Measurements from ENCODE around the gene CPED1. TPM values are rescaled to one million over a fixed set of nuclear protein-coding genes. Genes with fewer than 3 reads are reported as not detected.

CPED1 gene
- total RNA-seq, 1 experiment from 2014 or later: 1.8 TPM

DNA sequence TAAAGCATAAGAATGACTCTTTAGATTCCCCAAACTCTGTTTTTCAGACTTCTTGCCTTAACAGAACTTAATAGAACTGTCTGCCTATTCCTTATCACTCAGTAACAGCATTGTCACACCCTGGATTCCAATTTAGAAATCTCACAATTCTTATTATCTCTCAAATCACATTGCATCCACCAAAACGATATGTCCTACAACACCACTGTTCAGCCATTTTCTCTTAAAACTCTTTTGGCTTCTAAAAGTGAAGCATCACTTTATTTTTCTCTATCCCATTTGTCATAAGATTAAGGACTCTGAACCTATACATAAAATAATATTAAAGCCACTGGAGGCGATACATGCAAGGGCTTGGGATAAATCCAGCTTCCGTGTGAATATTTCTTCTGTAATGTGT lies 1.2 kb upstream of the CPED1 start:
- Histone ChIP-seq H3K27ac (ENCODE audit: low read length) (no peak overlapping the region), H3K36me3 (ENCODE audit: low read depth, low read length) (no peaks in the 10 kb centered on the region; the same call in 1 of the 2 replicates), H3K4me1 (ENCODE audit: insufficient read depth, low read length) (peaks cover 40% of the 10 kb centered on the region), H3F3A (ENCODE audit: low read length, unreplicated experiment) (no peaks in the 10 kb centered on the region), H4K20me1 (ENCODE audit: low read length) (no peaks in the 10 kb centered on the region), H3K9ac (ENCODE audit: low read length) (no peak overlapping the region), H2AFZ (ENCODE audit: low read length) (peak overlapping the region; percentile 26; the same call in 1 of the 2 replicates), H3K4me3 (ENCODE audit: low read length) (peak overlapping the region; percentile 67; the same call in 1 of the 2 replicates), H3K27me3 (ENCODE audit: low read length) (no peaks in the 10 kb centered on the region), H3K79me2 (ENCODE audit: low read length) (no peaks in the 10 kb centered on the region), H3K4me2 (ENCODE audit: low read length) (peak overlapping the region; percentile 95; the same call in 1 of the 2 replicates), H3K9me3 (ENCODE audit: low read length) (no peaks in the 10 kb centered on the region), H3K9me2 (replicated peaks; ENCODE audit: low read length) (no peaks in the 10 kb centered on the region)
- no peak for ATAC-seq
- ChIA-PET CTCF (interaction anchor here (0.9 to 2.1 kb wide), 3 partner anchors 92 to 96 kb away, joined by 3 to 7 read pairs (median 3); no protein-coding TSS in a partner anchor), POLR2A (ENCODE audit: unreplicated experiment) (no interaction called here)
- BruUV-seq (replicated peaks): no TSS peak
- TF ChIP-seq EZH2phosphoT487 (IDR thresholded peaks at IDR 0.05; ENCODE audit: borderline replicate concordance, low read length): no peak
- no peak for TF ChIP-seq CTCF (conservative IDR thresholded peaks at IDR 0.05; ENCODE audit: low read depth, low read length)
- no peak for TF ChIP-seq EZH2 (IDR thresholded peaks at IDR 0.05; ENCODE audit: low read length, unreplicated experiment)
- intact Hi-C loops (cut with micrococcal nuclease): loop anchor here (1.0 to 10.0 kb wide), 4 partner anchors 94 to 348 kb away; no protein-coding TSS in a partner anchor
- no peak for DNase-seq

DNA sequence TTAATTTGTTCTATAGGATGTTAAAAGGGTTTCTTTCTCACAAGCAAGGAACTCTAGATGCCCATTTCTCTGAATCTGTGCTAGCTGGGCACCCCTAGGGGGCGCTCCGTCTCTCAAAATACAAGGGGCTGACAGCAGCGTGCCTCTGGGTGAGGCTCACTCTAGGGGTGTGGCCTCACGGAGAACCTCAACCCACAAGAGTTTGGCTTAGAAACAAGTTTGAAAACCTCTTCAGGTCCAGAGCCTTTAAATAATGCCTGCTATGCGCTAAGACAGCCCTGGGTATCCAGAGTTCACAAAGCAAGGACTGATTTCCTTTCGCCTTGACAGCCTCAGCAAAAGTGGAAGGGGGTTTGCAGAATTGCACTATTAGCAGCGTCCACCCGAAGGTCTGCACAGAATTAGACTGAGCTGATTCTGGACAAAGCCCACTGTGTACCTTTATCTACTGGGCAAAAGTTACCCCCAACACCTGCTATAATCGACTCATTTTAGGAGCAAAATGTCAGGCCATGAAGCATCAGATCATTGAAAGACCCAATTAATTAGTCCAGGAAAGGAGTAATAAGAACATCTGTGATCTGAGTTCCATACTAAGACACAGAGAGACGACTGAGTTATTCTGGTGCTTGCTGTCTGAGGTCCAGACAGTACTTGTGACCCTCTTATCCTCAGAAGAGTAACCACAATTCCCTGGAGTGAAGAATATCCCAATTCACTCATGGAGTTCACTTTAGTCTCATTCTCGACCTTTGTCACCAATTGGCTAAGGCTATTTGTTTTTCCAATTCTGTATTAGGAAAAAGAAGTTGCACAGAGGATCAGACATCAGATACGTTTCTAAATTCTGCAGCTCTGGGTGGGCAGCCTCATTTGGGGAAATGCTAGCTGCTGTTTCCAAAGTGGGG lies 574 bp upstream of the CPED1 start:
- Histone ChIP-seq H3K9ac (ENCODE audit: low read length) (no peak overlapping the region; the same call in 1 of the 2 replicates), H3K27ac (ENCODE audit: low read length) (no peak overlapping the region), H3K9me3 (ENCODE audit: low read length) (no peaks in the 10 kb centered on the region), H3K79me2 (ENCODE audit: low read length) (no peaks in the 10 kb centered on the region), H3K4me2 (ENCODE audit: low read length) (peak overlapping the region; percentile 95), H2AFZ (ENCODE audit: low read length) (peak overlapping the region; percentile 90), H3K36me3 (ENCODE audit: low read depth, low read length) (no peaks in the 10 kb centered on the region; the same call in 1 of the 2 replicates), H3F3A (ENCODE audit: low read length, unreplicated experiment) (no peaks in the 10 kb centered on the region), H3K27me3 (ENCODE audit: low read length) (no peaks in the 10 kb centered on the region), H3K9me2 (replicated peaks; ENCODE audit: low read length) (no peaks in the 10 kb centered on the region), H3K4me1 (ENCODE audit: insufficient read depth, low read length) (peaks cover 40% of the 10 kb centered on the region), H4K20me1 (ENCODE audit: low read length) (no peaks in the 10 kb centered on the region), H3K4me3 (ENCODE audit: low read length) (peak overlapping the region; percentile 67)
- ChIA-PET CTCF (interaction anchor here (0.6 to 2.1 kb wide), 5 partner anchors 14 to 97 kb away, joined by 3 to 7 read pairs (median 3); no protein-coding TSS in a partner anchor), POLR2A (ENCODE audit: unreplicated experiment) (interaction anchor here (0.6 kb wide), 1 partner anchor 82 kb away, joined by 3 read pairs; no protein-coding TSS in a partner anchor)
- ATAC-seq: peak; percentile 83
- TF ChIP-seq EZH2phosphoT487 (IDR thresholded peaks at IDR 0.05; ENCODE audit: borderline replicate concordance, low read length): no peak
- peak; percentile 97 for TF ChIP-seq CTCF (conservative IDR thresholded peaks at IDR 0.05; ENCODE audit: low read depth, low read length)
- TF ChIP-seq EZH2 (IDR thresholded peaks at IDR 0.05; ENCODE audit: low read length, unreplicated experiment): no peak
- intact Hi-C loops (cut with micrococcal nuclease): loop anchor here (1.0 to 10.0 kb wide), 6 partner anchors 14 to 347 kb away; no protein-coding TSS in a partner anchor
- no TSS peak for BruUV-seq (replicated peaks)
- DNase-seq: peak; percentile 90

Data from PC-3 (cell line).